Measurements from ENCODE around the gene MAP3K15.

DNA sequence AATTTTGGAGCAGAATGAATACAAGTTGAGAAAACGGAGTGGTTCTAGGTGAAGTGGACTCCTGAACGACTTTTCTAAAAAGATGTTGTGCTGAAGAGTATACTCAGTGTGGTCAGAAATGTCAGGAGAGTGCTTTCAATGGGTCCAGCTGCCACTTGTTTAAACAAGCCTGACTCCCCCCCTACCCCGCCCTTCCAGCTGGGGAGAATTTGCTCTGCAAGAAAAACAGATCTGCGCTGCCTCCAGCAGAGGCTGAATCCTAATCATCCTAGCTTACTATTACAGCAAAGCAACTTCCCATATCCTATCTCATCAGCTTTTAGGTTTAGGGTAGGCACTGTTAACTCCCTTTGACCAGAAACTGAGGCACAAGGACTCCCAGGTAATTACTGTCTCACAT is 1.9 kb downstream of the MAP3K15 start:
- TF ChIP-seq, protein P1, sequence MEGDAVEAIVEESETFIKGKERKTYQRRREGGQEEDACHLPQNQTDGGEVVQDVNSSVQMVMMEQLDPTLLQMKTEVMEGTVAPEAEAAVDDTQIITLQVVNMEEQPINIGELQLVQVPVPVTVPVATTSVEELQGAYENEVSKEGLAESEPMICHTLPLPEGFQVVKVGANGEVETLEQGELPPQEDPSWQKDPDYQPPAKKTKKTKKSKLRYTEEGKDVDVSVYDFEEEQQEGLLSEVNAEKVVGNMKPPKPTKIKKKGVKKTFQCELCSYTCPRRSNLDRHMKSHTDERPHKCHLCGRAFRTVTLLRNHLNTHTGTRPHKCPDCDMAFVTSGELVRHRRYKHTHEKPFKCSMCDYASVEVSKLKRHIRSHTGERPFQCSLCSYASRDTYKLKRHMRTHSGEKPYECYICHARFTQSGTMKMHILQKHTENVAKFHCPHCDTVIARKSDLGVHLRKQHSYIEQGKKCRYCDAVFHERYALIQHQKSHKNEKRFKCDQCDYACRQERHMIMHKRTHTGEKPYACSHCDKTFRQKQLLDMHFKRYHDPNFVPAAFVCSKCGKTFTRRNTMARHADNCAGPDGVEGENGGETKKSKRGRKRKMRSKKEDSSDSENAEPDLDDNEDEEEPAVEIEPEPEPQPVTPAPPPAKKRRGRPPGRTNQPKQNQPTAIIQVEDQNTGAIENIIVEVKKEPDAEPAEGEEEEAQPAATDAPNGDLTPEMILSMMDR (IDR thresholded peaks at IDR 0.05): no peak
- TF ChIP-seq POLR2A (IDR thresholded peaks at IDR 0.05) (no peak), POLR2AphosphoS5 (IDR thresholded peaks at IDR 0.05) (no peak)

Measured in upper lobe of left lung (tissue), 4 donors.